ENCODE measurements around the gene MARCHF10.

Gene MARCHF10

DNA sequence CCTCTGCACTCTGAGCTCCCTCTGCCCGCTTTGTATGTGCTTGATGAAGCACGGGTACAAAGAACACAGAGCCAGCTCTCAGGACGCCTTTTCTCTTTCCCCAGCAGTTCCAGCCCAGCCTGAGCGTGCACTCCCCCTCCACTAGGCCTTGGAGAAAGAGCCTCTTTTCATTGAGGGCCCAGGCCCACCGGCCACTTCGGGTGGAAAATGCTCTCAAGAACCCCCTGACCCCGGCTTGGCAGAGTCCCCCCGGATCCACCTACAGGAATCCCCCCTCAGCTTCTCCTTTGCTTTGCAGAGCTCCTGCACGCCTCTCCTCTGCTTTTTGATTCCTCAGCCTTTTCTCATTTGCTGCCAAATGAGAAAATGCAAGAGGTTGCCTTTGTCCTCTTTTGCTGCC lies 150.4 kb downstream of the MARCHF10 start:
- H3K4me1 ChIP-seq = peaks cover 9% of the 10 kb centered on the region
- H2AFZ ChIP-seq = no peak overlapping the region
- no peak overlapping the region for H3K4me2 ChIP-seq (ENCODE audit: low read length)
- H3K9ac ChIP-seq = no peak overlapping the region
- H3K27ac ChIP-seq = no peak overlapping the region
- no peaks in the 10 kb centered on the region for H3K9me3 ChIP-seq (ENCODE audit: control insufficient read depth, low read length)
- no peaks in the 10 kb centered on the region for H3K36me3 ChIP-seq (ENCODE audit: control insufficient read depth, insufficient read depth, low read length)
- H3K4me3 ChIP-seq (ENCODE audit: low read depth, low read length) = no peak overlapping the region
- TF ChIP-seq, protein P1, sequence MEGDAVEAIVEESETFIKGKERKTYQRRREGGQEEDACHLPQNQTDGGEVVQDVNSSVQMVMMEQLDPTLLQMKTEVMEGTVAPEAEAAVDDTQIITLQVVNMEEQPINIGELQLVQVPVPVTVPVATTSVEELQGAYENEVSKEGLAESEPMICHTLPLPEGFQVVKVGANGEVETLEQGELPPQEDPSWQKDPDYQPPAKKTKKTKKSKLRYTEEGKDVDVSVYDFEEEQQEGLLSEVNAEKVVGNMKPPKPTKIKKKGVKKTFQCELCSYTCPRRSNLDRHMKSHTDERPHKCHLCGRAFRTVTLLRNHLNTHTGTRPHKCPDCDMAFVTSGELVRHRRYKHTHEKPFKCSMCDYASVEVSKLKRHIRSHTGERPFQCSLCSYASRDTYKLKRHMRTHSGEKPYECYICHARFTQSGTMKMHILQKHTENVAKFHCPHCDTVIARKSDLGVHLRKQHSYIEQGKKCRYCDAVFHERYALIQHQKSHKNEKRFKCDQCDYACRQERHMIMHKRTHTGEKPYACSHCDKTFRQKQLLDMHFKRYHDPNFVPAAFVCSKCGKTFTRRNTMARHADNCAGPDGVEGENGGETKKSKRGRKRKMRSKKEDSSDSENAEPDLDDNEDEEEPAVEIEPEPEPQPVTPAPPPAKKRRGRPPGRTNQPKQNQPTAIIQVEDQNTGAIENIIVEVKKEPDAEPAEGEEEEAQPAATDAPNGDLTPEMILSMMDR (IDR thresholded peaks at IDR 0.05) = no peak
- H3K27me3 ChIP-seq (ENCODE audit: control insufficient read depth, insufficient read depth, low read length) = no peaks in the 10 kb centered on the region
- H3K79me2 ChIP-seq = no peaks in the 10 kb centered on the region

DNA sequence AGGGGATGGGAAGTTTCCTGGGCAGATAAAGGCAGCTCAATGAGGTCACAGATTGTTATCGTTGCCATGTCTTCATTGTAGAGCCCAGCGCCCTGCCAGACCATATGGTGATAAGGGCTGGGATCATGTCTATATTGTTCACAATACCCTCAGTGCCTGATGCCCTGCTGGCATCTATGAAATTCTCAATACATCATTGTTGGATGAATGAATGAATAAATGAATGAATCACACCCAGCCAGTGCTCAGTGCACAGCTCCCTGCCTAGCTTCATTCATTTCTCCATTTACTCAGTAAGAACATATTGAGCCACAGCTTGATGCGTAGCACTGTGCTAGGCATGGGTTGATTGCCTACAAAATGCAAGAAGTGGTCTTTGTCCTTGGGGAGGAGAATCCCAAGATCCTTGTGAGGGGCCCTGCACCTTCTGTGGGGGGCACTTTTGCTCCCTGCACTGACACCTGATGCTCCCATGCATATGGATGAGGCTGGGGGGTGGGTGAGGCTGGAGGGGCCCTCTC lies 150.9 kb downstream of the MARCHF10 start:
- no peaks in the 10 kb centered on the region for H3K9me3 ChIP-seq (ENCODE audit: control insufficient read depth, low read length)
- no peaks in the 10 kb centered on the region for H3K36me3 ChIP-seq (ENCODE audit: control insufficient read depth, insufficient read depth, low read length)
- no peak overlapping the region for H3K4me2 ChIP-seq (ENCODE audit: low read length)
- no peak overlapping the region for H2AFZ ChIP-seq
- no peaks in the 10 kb centered on the region for H3K79me2 ChIP-seq
- TF ChIP-seq, protein P1 (IDR thresholded peaks at IDR 0.05) = no peak
- peaks cover 9% of the 10 kb centered on the region for H3K4me1 ChIP-seq
- no peak overlapping the region for H3K4me3 ChIP-seq (ENCODE audit: low read depth, low read length)
- no peak overlapping the region for H3K9ac ChIP-seq
- no peaks in the 10 kb centered on the region for H3K27me3 ChIP-seq (ENCODE audit: control insufficient read depth, insufficient read depth, low read length)
- H3K27ac ChIP-seq = no peak overlapping the region

DNA sequence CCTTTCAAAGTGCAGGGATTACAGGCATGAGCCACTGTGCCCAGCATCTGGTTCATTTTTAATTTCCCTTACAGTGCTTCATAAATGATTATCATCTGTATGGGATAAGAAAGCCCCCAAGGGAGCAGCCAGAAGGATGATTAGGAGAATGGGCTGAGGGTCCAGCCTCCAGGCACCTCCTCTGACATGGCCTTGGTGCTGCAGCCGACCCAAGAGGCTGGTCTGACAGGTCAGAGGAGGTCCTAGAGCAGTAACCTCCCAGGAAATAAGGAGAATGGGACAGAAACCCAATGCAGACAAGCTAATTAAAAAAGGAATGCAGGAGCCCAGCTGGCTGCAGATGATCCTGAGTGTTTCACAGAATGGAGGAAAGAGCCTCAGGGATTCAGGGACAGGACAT lies 151.7 kb downstream of the MARCHF10 start:
- no peak overlapping the region for H3K4me3 ChIP-seq (ENCODE audit: low read depth, low read length)
- no peaks in the 10 kb centered on the region for H3K36me3 ChIP-seq (ENCODE audit: control insufficient read depth, insufficient read depth, low read length)
- H3K27me3 ChIP-seq (ENCODE audit: control insufficient read depth, insufficient read depth, low read length) = no peaks in the 10 kb centered on the region
- no peak overlapping the region for H3K9ac ChIP-seq
- TF ChIP-seq, protein P1 (IDR thresholded peaks at IDR 0.05) = no peak
- H2AFZ ChIP-seq = no peak overlapping the region
- H3K9me3 ChIP-seq (ENCODE audit: control insufficient read depth, low read length) = no peaks in the 10 kb centered on the region
- H3K4me1 ChIP-seq = peaks cover 9% of the 10 kb centered on the region
- no peak overlapping the region for H3K4me2 ChIP-seq (ENCODE audit: low read length)
- no peaks in the 10 kb centered on the region for H3K79me2 ChIP-seq
- H3K27ac ChIP-seq = no peak overlapping the region

DNA sequence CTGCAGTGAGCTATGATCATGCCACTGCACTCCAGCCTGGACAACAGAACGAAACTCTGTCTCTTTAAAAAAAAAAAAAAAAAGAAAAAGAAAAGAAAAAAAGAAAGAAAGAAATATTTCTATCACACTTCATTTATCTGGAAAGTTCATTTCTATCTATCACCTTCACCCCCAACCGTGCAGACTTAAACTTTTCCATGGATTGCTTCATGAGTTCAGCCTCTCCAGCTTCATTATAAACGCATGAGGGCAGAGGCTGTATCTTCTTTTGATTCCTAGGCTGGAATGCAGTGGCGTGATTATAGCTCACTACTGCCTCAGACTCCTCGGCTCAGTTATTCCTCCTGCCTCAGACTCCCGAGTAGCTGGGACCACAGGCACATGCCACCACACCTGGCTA lies 152.5 kb downstream of the MARCHF10 start:
- H2AFZ ChIP-seq = no peak overlapping the region
- TF ChIP-seq, protein P1 (IDR thresholded peaks at IDR 0.05) = no peak
- peaks cover 9% of the 10 kb centered on the region for H3K4me1 ChIP-seq
- H3K36me3 ChIP-seq (ENCODE audit: control insufficient read depth, insufficient read depth, low read length) = no peaks in the 10 kb centered on the region
- no peak overlapping the region for H3K27ac ChIP-seq
- H3K4me3 ChIP-seq (ENCODE audit: low read depth, low read length) = no peak overlapping the region
- H3K9me3 ChIP-seq (ENCODE audit: control insufficient read depth, low read length) = no peaks in the 10 kb centered on the region
- H3K4me2 ChIP-seq (ENCODE audit: low read length) = no peak overlapping the region
- no peaks in the 10 kb centered on the region for H3K79me2 ChIP-seq
- H3K27me3 ChIP-seq (ENCODE audit: control insufficient read depth, insufficient read depth, low read length) = no peaks in the 10 kb centered on the region
- H3K9ac ChIP-seq = no peak overlapping the region
